ENCODE results near the gene QPCT. TPM values are rescaled to one million over a fixed set of nuclear protein-coding genes. Genes with fewer than 3 reads are reported as not detected.

Gene QPCT
- total RNA-seq, 4 donors from 2014 or later, result 1.9 to 10.9 (median 5.3) TPM

DNA sequence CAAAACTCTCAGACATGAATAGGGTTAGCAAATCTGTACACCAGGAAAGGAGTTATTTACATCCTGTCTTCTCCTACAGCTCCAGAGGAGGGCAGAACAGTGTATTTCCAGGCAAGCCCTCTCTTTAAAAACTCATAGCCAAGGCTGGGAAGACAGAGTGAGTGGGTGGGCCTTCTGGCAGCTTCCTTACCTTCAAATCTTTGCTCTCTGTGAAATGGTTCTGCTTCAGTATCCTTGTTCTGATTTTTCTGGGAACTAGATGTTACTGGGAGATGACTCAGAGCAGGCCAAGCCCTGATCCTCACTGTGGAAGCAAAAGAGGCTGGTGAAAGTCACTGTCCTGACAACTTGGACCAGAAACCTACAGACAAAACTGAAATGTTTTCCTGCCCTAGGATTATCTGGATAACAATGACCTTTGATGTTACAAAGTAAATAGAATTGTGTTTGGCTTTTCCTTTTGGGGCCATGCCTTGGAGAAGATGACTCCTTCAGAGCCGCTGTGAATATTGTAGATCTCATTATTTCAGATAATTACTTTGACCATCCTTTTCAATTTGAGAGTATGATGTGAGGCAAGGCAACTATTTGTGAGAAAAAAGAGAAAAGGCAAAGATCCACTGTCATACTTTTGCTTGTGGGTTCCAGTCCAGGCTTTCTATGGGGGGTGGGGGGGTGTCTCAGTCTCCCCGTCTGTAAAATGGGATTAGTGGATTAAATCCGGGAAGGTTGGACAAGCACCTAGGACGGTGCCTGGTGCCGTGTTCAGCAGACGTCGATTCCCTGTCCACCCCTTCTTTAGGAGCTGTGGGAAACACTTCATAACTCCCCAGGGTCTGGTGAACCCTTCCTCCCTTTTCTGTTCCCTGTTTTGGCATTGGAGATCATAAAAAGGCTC is 644 bp upstream of the QPCT start:
- TF ChIP-seq, protein P1, sequence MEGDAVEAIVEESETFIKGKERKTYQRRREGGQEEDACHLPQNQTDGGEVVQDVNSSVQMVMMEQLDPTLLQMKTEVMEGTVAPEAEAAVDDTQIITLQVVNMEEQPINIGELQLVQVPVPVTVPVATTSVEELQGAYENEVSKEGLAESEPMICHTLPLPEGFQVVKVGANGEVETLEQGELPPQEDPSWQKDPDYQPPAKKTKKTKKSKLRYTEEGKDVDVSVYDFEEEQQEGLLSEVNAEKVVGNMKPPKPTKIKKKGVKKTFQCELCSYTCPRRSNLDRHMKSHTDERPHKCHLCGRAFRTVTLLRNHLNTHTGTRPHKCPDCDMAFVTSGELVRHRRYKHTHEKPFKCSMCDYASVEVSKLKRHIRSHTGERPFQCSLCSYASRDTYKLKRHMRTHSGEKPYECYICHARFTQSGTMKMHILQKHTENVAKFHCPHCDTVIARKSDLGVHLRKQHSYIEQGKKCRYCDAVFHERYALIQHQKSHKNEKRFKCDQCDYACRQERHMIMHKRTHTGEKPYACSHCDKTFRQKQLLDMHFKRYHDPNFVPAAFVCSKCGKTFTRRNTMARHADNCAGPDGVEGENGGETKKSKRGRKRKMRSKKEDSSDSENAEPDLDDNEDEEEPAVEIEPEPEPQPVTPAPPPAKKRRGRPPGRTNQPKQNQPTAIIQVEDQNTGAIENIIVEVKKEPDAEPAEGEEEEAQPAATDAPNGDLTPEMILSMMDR (IDR thresholded peaks at IDR 0.05), result no peak
- peak; percentile 63 for ATAC-seq (ENCODE audit: low FRiP score)

DNA sequence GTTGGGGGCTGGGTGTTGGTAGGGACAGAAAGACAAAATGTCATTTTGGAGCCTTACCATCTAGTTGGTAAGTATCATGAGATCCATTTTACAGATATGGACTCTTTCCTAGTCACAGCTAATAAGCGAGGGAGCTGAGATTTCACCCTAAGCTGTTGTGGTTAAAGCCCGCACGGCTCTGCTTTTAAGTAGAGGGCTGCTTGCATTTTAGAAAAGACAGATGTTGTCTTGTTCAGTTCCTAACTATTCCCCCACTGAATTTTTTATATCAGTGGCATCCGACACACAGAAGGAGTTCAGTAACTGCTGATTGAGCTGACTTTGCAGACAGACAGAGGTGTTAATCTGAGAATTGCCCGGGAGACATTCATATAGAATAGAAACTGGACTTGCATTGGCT is 3.7 kb downstream of the QPCT start:
- no peak for DNase-seq (ENCODE audit: low spot score)
- ATAC-seq (ENCODE audit: low FRiP score), result no peak
- TF ChIP-seq, protein P1 (IDR thresholded peaks at IDR 0.05), result no peak

More for the DNA sequence above, 644 bp upstream of the QPCT start:
- no peak for DNase-seq (ENCODE audit: low spot score)

DNA sequence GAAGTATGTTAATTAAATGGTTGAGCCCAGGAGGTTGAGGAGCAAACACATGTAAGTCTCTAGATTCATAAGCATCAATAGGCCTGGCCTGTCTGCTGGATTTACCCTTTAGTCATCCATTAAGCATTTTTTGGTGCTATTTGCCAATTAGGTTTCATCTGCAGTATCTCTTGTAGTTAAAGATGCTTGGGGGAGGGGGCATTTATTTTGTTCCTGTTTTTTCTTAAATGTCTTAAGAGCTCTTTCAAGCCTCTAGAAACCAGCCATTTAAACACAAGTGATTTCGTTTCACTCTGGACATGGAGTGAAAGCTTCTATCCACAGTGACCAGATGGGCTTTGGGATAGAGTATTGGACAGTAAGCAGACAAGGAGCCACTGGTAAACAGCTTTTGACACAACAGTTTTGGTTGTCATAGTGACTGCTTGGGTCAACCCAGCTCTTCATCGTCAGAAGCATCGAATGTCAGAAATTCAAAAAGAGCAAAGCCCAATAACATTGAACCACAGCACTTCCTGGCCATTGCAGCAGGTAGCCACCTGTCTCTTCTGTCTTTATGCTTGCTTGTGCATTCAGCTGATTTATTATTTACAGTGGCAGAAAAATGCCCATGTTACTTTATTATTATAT is 4.9 kb downstream of the QPCT start:
- no peak for ATAC-seq (ENCODE audit: low FRiP score)
- DNase-seq (ENCODE audit: low spot score), result no peak
- TF ChIP-seq, protein P1 (IDR thresholded peaks at IDR 0.05), result no peak

DNA sequence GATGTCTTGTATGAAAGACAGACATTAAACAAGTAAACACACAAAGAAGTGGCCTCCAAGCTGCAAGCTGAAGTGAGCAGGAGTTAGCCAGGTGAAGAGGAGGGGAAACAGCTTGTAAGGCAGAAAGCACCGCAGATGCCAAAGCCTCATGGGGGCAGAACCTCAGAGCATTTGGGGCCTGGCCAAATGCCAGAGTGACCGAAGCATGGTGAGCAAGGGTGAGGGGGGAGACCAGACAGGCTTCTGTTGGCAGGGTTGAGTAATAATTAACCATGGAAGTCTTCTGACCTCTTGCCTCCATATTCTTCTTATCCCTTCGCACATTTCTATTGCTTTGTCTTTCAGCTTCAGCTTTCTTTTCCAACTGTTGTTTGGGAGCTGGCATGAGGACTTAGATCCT is 5.6 kb downstream of the QPCT start:
- no peak for ATAC-seq (ENCODE audit: low FRiP score)
- TF ChIP-seq, protein P1 (IDR thresholded peaks at IDR 0.05), result no peak

DNA sequence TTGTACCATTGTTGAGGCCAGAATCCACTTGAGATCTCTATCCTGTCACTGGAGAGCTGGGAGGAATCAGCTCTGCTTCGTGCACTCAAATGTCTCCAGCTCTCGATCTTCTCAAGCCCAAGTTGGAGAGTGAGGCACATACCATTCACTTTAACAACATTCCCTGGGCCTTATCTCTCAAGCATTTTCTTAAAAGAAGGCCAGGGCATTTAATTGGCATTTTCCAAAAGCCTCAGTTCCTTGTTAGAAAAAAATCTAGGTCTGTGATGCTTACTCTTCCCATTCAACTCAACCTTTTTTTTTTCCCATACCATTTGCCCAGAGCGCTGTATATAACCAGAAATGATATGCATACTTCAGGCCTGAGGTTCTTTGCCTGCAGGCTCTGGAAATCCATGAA is 10.1 kb downstream of the QPCT start:
- DNase-seq (ENCODE audit: low spot score) (no peak), ATAC-seq (ENCODE audit: low FRiP score) (no peak)
- TF ChIP-seq, protein P1 (IDR thresholded peaks at IDR 0.05), result no peak

More for the DNA sequence above, 5.6 kb downstream of the QPCT start:
- DNase-seq (ENCODE audit: low spot score), result no peak

DNA sequence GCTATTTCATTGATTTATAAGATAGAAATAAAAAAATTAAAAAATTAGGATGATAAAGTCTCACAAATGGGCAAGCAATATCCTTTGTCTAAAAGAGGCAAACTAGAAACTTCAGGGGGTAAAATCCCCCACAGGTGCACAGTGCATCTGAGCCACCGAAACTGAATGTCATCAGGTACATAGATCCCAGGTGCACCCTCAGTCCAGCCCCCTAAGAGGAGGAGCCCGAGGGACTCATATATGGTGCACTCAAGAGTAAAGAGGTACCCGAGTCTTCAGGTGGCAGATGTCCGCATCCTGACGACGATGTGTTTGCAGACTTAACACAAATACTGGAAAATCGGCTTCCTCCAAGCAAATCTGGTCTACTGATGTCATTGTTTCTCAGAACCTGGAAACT is 11.3 kb downstream of the QPCT start:
- ATAC-seq (ENCODE audit: low FRiP score) (no peak), DNase-seq (ENCODE audit: low spot score) (no peak)
- TF ChIP-seq, protein P1 (IDR thresholded peaks at IDR 0.05), result no peak
